Right renal cortex interstitium (tissue), 3 donors: ENCODE measurements around the gene PHACTR3. TPM values are rescaled to one million over a fixed set of nuclear protein-coding genes. Genes with fewer than 3 reads are reported as not detected.
"Not testable (repeated sequence)": the region's sequence is repeated elsewhere in the genome, so short reads cannot be mapped to it uniquely, and the experiment has no call there.

Experiments
- DNase-seq, 3 donors: peaks; one replicate each; pipeline ENCODE4 v3.0.0-alpha.2; 2013; ENCODE audit warnings: low read depth in 3 of 3, low spot score in 2 of 3
- polyA plus RNA-seq, 3 donors: library from polyadenylated mRNA; unstranded; fragments of 120-200 nt; gene quantifications; one replicate each; pipeline ENCODE4 v1.2.1, GENCODE V29; 2013; ENCODE audit not compliant: insufficient read length in 3 of 3

Gene PHACTR3
- polyA plus RNA-seq, 3 donors = 12.8 to 13.2 (median 12.9) TPM

DNA sequence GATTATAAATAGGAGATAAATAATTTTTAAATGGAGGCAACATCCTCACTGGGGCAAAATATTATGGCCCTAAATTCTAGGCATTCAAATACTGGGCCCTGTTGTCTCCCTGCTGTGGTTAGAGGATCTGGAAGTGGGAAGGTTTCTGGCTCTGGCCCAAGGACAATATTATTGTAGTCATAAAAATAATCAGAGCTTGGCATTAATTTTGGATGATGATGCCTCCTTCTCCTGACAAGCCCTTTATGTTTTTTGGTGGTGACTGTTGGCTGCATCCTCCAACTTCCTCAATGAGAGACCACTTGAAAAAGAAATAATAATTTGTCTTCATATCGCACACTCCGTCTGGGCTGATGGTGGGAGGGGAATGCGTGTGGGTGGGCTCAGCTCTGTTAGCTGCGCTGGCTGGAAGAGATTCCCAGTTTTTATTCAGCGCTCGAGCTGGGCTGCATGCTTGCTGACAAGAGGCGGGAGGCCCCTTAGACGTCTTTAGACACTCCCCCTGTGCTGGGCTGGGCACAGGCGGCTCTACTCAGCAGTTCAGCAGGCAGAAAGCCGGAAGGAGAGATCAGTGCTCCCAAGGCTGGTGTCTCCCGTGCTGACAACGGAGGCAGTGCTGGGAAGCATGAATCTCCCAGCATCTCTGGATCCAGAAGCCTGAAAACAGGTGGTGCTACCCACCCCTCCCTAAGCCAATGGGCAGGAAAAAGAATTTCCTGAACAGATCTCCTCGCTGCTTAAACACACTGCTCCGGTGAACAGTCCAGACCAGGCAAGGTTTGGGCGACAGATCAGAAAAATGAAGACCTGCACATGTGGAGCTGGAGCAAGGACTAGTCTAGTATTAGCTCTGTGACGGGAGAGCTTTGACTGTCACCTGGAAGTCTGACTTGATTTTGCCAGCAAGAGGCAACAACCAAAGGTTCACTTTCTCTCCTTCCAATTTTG lies 231.4 kb downstream of the PHACTR3 start:
- DNase-seq = peak; percentile 52 to 67 (median 61)

DNA sequence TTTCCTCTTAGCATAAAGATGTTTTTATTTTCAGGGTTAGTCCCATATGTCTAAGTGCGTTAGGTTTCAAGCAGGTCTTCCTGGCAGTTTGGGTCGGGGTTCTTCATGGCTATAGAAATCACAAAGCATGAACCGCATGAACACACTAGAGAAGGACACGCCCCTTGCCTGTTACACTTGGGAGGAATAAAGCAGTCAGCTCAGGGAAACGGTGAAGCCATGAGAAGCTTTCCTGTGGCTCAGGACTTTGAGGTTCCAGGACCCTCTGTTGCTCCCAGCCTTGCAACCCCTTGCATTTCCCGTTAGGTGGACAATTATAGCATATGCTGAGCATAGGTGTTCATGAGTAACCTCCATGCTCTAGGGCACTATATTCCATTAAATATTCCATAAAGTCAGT lies 232.4 kb downstream of the PHACTR3 start:
- DNase-seq = no peak

DNA sequence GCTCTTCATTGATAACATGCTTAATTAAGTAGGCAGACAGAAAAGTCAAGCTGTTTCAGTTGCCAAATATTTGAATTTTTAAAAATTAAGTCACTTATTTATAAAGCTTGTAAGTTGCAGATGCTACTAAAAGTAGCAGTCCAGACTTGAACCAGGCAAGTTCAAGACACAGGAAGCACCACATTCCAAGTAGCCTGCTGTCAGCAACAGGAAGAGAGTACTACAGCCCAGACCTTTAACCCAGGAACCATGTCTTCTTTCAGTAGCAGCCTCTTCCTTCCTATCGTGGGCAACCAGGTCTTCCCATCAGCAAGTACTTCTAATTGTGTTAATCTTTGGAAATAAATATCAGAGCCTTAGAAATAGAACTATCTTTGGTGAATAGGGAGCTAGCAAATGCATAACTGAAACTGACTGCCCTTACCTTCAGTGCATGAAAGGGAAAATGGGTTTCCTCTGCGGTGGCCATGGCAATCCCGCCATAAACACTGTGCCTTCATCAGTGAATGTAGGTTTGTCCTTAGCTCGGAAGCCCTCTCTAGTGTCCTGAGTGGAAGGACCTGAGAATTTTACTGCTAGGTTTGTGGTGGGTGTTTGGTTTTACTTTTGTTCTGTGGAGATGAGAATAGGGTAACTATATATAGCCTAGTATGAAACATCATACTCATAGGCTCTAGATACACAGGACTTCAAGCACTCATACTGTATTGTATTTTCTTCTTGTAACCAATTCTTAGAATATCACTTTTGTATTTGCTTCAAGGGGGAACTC lies 233.5 kb downstream of the PHACTR3 start:
- no peak for DNase-seq

GRCh38 chr20:59839400-59839799 lies 235.1 kb downstream of the PHACTR3 start:
- DNase-seq = no peak

GRCh38 chr20:59845472-59845871 lies 241.1 kb downstream of the PHACTR3 start:
- DNase-seq = no peak

DNA sequence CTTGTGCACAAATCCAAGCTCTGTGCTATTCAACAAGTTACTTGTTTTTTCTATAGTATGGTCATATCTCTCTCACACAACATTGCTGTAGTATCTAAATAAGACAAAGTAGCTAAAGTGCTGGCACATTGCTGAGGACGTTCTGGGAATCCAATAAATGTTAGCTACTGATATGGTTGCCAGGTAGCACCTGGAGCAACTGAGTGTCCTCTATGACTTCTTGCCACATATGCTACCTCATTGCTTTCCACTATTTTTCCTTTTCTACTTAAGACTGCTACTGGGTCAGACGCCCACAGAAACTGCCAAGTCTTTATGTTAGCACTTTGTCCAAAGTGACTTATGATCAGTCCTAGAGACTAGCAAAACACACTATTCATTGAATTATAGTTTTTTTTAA lies 243.8 kb downstream of the PHACTR3 start:
- no peak for DNase-seq

- DNase-seq = no peak
Measured at GRCh38 chr20:59850018-59850641, 245.8 kb downstream of the PHACTR3 start.

GRCh38 chr20:59856526-59856925 lies 252.2 kb downstream of the PHACTR3 start:
- DNase-seq = not testable (repeated sequence)

DNA sequence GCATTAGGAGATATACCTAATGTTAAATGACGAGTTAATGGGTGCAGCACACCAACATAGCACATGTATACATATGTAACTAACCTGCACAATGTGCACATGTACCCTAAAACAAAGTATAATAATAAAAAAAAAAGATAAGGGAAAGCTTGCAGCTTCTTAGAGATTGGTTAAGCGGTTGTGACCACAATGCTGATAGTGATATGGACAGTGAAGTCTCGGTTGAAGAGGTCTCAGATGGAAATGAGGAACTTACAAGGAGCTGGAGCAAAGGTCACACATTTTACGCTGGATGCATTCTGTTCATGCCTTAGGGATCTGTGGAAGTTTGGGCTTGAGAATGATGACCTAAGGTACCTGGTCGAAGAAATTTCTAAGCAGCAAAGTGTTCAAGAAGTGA lies 252.6 kb downstream of the PHACTR3 start:
- not testable (repeated sequence) for DNase-seq

- DNase-seq = no peak
Measured at GRCh38 chr20:59857966-59858365, 253.6 kb downstream of the PHACTR3 start.

GRCh38 chr20:59858425-59858824 lies 254.1 kb downstream of the PHACTR3 start:
- no peak for DNase-seq

GRCh38 chr20:59861401-59861800 lies 257.1 kb downstream of the PHACTR3 start:
- DNase-seq = no peak

DNA sequence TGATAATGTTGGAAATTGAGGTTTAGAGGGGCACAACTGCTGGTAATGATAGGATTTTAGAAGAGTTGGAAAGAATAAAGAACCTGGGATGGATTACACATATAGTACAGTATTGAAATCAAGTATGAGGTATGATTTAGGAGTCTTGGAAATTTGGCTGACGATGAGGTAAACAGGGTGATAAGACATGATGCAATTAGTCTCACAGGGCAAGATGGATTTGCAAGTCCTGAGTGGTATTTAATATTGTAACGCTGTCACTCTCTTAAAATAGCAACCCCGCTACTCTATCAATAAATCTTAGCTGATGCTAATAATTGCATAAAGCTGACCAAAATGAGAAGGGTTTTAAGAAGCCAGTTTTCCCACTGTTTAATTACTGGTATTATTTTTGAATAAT lies 258.7 kb downstream of the PHACTR3 start:
- no peak for DNase-seq

DNA sequence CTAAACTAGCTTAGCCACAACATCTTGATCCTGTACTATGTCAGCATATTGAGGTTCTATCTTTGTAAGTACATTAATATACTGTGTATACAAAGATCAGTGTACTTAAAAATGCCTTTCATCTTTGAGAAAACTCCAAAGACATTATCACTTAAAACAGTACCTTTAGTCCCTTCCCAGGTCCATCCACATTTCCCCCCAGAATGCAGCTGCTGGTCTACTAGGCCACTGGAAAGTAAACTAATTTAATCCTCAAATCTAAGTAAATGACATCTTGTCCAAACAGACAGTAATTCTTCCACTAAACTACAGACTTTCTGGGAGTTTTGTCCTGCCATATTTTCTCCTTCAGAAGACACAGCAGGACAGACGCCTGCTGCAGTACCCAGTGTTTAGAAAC lies 260.4 kb downstream of the PHACTR3 start:
- no peak for DNase-seq

DNA sequence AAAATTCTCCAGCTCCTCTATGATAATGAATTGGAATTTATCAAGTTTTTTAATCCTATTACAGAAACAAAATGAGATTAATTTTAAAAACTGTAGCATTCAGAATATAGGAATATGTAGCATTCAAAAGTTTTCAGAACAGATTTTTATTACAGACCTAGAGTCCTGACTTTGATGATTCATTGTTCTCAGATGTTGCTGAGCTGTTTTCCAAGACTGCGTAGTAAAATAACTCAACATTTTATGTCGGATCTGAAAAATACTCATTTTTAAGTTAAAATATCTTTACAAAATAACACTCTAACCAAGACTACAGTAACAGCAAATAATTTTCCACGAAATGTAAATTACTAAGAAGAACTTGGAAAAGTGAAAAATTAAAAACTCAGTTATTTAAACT lies 262.0 kb downstream of the PHACTR3 start:
- DNase-seq = no peak

GRCh38 chr20:59871096-59871495 lies 266.8 kb downstream of the PHACTR3 start:
- DNase-seq = no peak

DNA sequence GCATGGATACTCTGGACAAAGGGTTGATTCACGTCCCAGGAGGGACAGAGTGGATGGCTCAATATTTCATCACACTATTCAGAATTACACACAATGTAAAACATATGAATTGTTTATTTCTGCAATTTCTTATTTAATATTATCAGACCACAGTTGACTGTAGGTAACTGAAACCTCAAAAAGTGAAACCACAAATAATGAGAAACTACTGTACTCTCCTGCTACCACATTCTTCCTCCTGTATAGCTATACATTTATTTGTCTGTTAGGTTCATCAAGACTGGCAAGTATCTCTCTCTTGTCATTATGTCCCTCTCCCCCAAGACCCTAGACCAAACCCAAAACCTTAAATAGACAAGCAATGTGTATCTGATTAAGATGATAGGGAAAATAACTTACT lies 269.1 kb downstream of the PHACTR3 start:
- DNase-seq = no peak

- DNase-seq = no peak
Measured at GRCh38 chr20:59880198-59880597, 275.9 kb downstream of the PHACTR3 start.

- DNase-seq = no peak
Measured at GRCh38 chr20:59884494-59884893, 280.2 kb downstream of the PHACTR3 start.

GRCh38 chr20:59888050-59888449 lies 283.7 kb downstream of the PHACTR3 start:
- DNase-seq = no peak

- not testable (repeated sequence) for DNase-seq
Measured at GRCh38 chr20:59890035-59890434, 285.7 kb downstream of the PHACTR3 start.
